Esophagus muscularis mucosa (tissue), 3 donors: ENCODE data around the gene ATP5F1D.

Experiments used
- CTCF ChIP-seq, 3 experiments: fragments of 200-600 bp in 2 of 3; fragments of 450-650 bp in 1 of 3; sonication (generic) in 2 of 3; IDR thresholded peaks; one replicate each; pipeline ENCODE4 v1.5.1; 2017 to 2019; ENCODE audit warnings: antibody characterized with exemption in 3 of 3, mild to moderate bottlenecking in 2 of 3, moderate library complexity in 1 of 3
- POLR2A ChIP-seq: fragments of 450-650 bp; IDR thresholded peaks from one replicate; pipeline ENCODE4 v1.6.1; 2017; ENCODE audit warnings: antibody characterized with exemption, moderate library complexity, mild to moderate bottlenecking, low read depth
- POLR2AphosphoS5 ChIP-seq, 2 donors: sonication (generic); formaldehyde crosslinking; IDR thresholded peaks; one replicate each; pipeline ENCODE4 v1.6.1; 2017; ENCODE audit warnings: antibody characterized with exemption in 2 of 2

- TF ChIP-seq CTCF (IDR thresholded peaks at IDR 0.05), result no peak
- TF ChIP-seq POLR2AphosphoS5 (IDR thresholded peaks at IDR 0.05), result no peak
- no peak for TF ChIP-seq POLR2A
Measured at GRCh38 chr19:1239420-1239795, 2.1 kb upstream of the ATP5F1D start.
